D721Med (cell line): ENCODE data around the gene KLHDC7B.
"Not testable (repeated sequence)": the region's sequence is repeated elsewhere in the genome, so short reads cannot be mapped to it uniquely, and the experiment has no call there.

Experiments
- DNase-seq: peaks from one replicate; pipeline ENCODE4 v3.0.0; 2011; ENCODE audit warnings: low spot score; ENCODE audit not compliant: insufficient read length
- FAIRE-seq: peaks from 2 replicates; lab custom pipeline; 2011; peaks lifted over from hg19 to GRCh38; lab: Jason Lieb, UNC
- CTCF ChIP-seq: IDR thresholded peaks from 2 replicates; pipeline ENCODE4 v1.5.1; 2012; ENCODE audit warnings: mild to moderate bottlenecking, control low read depth; ENCODE audit not compliant: insufficient read depth; ENCODE audit errors: missing control alignments

The KLHDC7B gene

GRCh38 chr22:50531546-50531961, 14.1 kb upstream of the KLHDC7B start:
- FAIRE-seq: no peak
- TF ChIP-seq CTCF: no peak
- DNase-seq: no peak

GRCh38 chr22:50531962-50532674, 13.6 kb upstream of the KLHDC7B start:
- FAIRE-seq (no peak), DNase-seq (no peak)
- TF ChIP-seq CTCF: no peak

- no peak for TF ChIP-seq CTCF
- no peak for FAIRE-seq
- no peak for DNase-seq
These were observed 12.6 kb upstream of the KLHDC7B start for GRCh38 chr22:50532824-50533796.

- FAIRE-seq: not testable (repeated sequence)
These were observed 11.6 kb upstream of the KLHDC7B start for GRCh38 chr22:50533856-50534711.

GRCh38 chr22:50535113-50535512, 10.6 kb upstream of the KLHDC7B start:
- no peak for FAIRE-seq
- DNase-seq: no peak
- no peak for TF ChIP-seq CTCF

More at GRCh38 chr22:50533856-50534711, 11.6 kb upstream of the KLHDC7B start:
- not testable (repeated sequence) for DNase-seq

GRCh38 chr22:50536226-50536625, 9.5 kb upstream of the KLHDC7B start:
- FAIRE-seq (no peak), DNase-seq (no peak)
- TF ChIP-seq CTCF: no peak

- no peak for FAIRE-seq
- no peak for TF ChIP-seq CTCF
- no peak for DNase-seq
These were observed 7.9 kb upstream of the KLHDC7B start for GRCh38 chr22:50537765-50538164.
